GM13976 (cell line): ENCODE measurements around the gene RDH11.
"Not testable (repeated sequence)": the region's sequence is repeated elsewhere in the genome, so short reads cannot be mapped to it uniquely, and the experiment has no call there.

ENCODE experiments used
- DNase-seq: peaks from one replicate; pipeline ENCODE4 v3.0.0; 2012; ENCODE audit warnings: low spot score
- in situ Hi-C: fragments of 300-500 bp; cut with MboI; formaldehyde crosslinking; loops from one replicate; pipeline ENCODE4 v1.12.0; 2022; ENCODE audit warnings: low sequenced_read_pairs, mixed read lengths, inconsistent platforms; ENCODE audit not compliant: unreplicated experiment
- TF ChIP-seq, protein P1 (sequence below): IDR thresholded peaks from 2 replicates; pipeline ENCODE4 v1.5.1; 2012; ENCODE audit warnings: borderline replicate concordance, mild to moderate bottlenecking; ENCODE audit not compliant: insufficient read depth; ENCODE audit errors: extremely low read depth, missing control alignments, control extremely low read depth

The RDH11 gene

DNA sequence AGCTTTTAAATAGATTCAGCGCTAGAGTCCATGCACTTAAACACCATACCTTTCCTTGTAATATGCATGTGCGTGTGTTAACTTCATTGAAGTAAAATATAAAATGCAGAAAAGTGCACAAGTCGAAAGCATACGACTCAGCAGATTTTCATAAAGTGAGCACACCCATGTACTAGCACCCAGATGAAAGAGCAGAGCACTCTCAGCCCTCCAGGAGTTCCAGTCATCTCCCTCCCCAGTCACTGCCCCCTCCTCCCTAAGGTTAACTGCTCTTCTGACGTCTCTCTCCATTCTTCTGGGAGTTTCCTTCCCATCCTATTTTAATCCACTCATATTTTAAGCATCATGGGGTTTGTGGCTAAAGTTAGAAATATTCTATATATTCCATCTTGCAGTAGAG is 26.3 kb upstream of the RDH11 start:
- TF ChIP-seq, protein P1, sequence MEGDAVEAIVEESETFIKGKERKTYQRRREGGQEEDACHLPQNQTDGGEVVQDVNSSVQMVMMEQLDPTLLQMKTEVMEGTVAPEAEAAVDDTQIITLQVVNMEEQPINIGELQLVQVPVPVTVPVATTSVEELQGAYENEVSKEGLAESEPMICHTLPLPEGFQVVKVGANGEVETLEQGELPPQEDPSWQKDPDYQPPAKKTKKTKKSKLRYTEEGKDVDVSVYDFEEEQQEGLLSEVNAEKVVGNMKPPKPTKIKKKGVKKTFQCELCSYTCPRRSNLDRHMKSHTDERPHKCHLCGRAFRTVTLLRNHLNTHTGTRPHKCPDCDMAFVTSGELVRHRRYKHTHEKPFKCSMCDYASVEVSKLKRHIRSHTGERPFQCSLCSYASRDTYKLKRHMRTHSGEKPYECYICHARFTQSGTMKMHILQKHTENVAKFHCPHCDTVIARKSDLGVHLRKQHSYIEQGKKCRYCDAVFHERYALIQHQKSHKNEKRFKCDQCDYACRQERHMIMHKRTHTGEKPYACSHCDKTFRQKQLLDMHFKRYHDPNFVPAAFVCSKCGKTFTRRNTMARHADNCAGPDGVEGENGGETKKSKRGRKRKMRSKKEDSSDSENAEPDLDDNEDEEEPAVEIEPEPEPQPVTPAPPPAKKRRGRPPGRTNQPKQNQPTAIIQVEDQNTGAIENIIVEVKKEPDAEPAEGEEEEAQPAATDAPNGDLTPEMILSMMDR = no peak
- in situ Hi-C loops = loop anchor here (25.0 kb wide), 1 partner anchor 310 kb away; the partner anchor contains the start of gene PLEK2
- DNase-seq = no peak

DNA sequence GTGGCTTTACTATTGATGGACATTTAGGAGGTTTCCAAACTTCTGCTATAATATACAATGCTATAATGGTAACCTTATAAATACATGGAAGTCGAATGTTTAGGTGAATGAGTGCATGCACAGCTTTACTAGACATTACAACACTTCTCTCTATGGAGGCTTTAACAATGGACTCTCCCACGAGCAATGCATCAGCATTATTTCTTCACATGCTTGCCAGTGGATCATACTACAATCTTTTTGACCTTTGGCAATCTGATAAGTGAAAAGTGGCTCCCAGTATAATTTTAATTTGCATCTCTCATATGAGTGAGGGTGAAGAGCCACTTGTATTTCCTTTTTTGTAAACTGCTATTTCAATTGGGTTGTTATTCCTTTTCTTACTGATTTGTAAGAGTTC is 24.3 kb upstream of the RDH11 start:
- TF ChIP-seq, protein P1 = no peak
- in situ Hi-C loops = loop anchor here (25.0 kb wide), 1 partner anchor 308 kb away; the partner anchor contains the start of gene PLEK2
- DNase-seq = no peak

DNA sequence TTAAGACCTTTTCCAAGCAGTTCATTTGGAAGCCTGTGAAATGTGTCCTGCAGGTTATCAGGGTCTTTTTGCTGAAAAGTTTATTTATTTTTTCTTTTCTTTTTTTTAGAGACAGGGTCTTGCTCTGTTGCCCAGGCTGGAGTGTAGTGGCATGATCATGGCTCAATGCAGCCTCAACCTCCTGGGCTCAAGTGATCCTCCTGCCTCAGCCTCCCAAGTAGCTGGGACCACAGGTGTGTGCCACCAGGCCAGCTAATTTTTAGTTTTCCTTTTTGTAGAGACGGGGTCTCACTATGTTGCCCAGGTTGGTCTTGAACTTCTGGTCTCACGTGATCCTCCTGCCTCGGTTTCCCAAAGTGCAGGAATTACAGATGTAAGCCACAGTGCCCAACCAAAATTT is 23.8 kb upstream of the RDH11 start:
- not testable (repeated sequence) for DNase-seq
- in situ Hi-C loops = loop anchor here (25.0 kb wide), 1 partner anchor 307 kb away; the partner anchor contains the start of gene PLEK2

DNA sequence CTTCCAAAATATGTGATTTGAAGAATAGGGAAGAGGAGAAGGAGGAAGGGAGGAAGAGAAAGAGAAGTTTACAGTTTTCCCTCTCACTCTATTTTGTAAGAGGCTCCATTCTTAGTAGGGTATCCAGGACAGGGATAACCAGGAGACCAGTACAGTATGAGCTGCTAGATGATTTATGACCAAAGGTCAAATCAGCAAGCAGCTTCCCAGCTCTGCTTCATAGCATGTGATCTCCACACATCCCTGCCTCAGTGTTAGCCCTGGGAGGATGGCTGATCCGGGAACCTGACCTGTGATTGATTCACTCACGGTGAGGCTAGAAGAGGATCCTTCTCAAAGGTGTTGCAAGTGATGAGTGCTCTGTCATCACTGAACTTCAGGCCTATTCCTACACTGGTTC is 22.7 kb upstream of the RDH11 start:
- TF ChIP-seq, protein P1 = no peak
- in situ Hi-C loops = loop anchor here (25.0 kb wide), 1 partner anchor 306 kb away; the partner anchor contains the start of gene PLEK2
- DNase-seq = no peak

DNA sequence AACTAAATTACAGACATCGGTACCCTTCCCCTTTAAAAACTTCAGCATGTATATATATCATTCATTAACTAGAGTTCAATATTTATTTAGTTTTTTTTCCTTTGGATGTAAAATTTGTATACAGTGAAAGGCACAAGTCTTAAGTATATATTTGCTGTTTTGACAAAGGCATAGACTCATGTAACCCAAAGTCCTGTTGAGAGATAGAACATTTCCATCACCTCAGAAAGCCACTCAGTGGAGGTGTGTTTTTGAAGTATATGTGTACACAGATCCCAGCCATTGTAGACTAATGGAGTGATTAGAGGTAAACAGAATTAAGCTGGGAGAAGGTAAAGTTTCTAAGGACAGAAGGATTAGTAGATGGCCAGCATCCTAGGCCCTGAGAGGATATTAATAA is 21.5 kb upstream of the RDH11 start:
- no peak for DNase-seq
- in situ Hi-C loops = loop anchor here (25.0 kb wide), 1 partner anchor 305 kb away; the partner anchor contains the start of gene PLEK2
- TF ChIP-seq, protein P1 = no peak

DNA sequence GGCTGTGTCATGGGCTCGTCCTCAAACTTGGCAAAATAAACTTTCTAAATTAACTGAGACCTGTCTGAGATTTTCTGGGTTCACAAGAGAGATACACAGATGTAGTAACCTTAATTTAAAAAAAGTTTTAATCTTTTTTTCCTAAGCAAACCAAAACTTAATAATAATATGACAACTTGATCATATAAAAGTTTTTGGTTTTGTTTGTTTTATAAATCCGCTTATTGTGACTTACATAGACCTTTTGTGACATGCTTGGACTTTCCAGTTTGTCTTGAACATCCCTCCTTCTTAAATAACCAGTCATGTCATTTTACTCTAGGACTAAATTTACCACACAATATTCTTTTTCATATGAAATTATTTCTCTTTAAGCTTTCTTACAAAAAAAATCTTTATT is 14.6 kb upstream of the RDH11 start:
- TF ChIP-seq, protein P1 = no peak
- in situ Hi-C loops = loop anchor here (25.0 kb wide), 1 partner anchor 298 kb away; the partner anchor contains the start of gene PLEK2
- no peak for DNase-seq

DNA sequence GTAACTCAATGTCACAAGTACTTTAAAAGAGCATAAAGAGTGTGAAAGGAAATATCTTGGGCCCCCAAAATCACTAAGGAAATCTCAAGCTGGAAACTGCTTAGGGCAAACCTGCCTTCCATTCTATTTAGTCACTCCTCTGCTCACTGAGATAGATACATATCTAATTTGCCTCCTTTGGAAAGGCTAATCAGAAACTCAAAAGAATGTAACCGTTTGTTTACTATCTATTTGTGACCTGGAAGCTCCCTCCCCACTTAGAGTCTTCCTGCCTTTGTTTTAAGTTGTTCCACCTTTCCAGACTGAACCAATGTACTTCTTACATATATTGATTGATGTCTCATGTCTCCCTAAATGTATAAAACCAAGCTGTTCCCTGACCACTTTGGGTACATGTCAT is 14.2 kb upstream of the RDH11 start:
- in situ Hi-C loops = loop anchor here (10.0 to 25.0 kb wide), 3 partner anchors 95 to 297 kb away; partner anchors contain the start of genes ARG2 and PLEK2
- DNase-seq = not testable (repeated sequence)

DNA sequence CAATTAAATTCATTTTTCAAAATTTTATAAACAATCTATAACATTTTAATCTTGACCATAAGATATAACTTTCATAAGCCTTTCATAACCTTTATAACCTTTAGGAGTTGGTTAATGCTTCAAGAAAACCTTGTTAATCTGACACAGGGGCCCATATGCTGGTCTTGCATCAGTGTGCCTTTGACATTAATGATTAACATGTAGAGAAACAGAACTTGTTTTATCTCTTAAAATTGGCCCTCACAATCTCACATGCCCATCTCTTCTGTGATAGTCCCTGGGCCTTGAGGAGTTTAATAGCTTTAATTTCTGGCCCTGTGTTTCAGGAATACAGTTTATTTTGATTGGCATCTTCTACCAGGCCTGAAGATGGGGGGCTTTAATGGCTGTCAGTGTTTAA is 13.8 kb upstream of the RDH11 start:
- in situ Hi-C loops = loop anchor here (10.0 to 25.0 kb wide), 3 partner anchors 95 to 297 kb away; partner anchors contain the start of genes ARG2 and PLEK2

More for the DNA sequence above, 13.8 kb upstream of the RDH11 start:
- DNase-seq = not testable (repeated sequence)
